MCF 10A (cell line): Measurements from ENCODE around the gene MED27. TPM values are rescaled to one million over a fixed set of nuclear protein-coding genes. Genes with fewer than 3 reads are reported as not detected.
"Not testable (repeated sequence)": the region's sequence is repeated elsewhere in the genome, so short reads cannot be mapped to it uniquely, and the experiment has no call there.

ENCODE experiments used
- BruUV-seq: library from RNA; stranded (reverse); fragments of 400-500 nt; replicated peaks from 2 replicates; lab custom pipeline; 2021; lab: Mats Ljungman, UMichigan
- CTCF ChIA-PET: fragments of 300-600 bp; sonication (Branson Sonifier 250); formaldehyde crosslinking; extraction: SDS; loops from one replicate; lab custom pipeline; 2021; ENCODE audit warnings: antibody characterized with exemption, inconsistent platforms; lab: Yijun Ruan, JAX
- POLR2A ChIA-PET: fragments of 300-600, 350-650 bp; sonication (Branson Sonifier 250); formaldehyde crosslinking; extraction: SDS; loops from one replicate; lab custom pipeline; 2020; ENCODE audit warnings: antibody characterized with exemption, inconsistent platforms; lab: Yijun Ruan, JAX
- DNase-seq: peaks from one replicate; pipeline ENCODE4 v3.0.0-alpha.2; 2018; ENCODE audit not compliant: unreplicated experiment
- H3K27ac Mint-ChIP-seq: one replicate; pipeline ENCODE4 v1.8.0; 2022; ENCODE audit warnings: mild to moderate bottlenecking, low read depth, mixed read lengths; ENCODE audit not compliant: unreplicated experiment
- H3K27me3 Mint-ChIP-seq: one replicate; pipeline ENCODE4 v1.8.0; 2022; ENCODE audit warnings: mixed read lengths; ENCODE audit not compliant: insufficient read depth, unreplicated experiment
- H3K36me3 Mint-ChIP-seq: one replicate; pipeline ENCODE4 v1.8.0; 2022; ENCODE audit warnings: mild to moderate bottlenecking, moderate library complexity, mixed read lengths; ENCODE audit not compliant: insufficient read depth, unreplicated experiment
- H3K4me1 Mint-ChIP-seq: one replicate; pipeline ENCODE4 v1.8.0; 2022; ENCODE audit warnings: mixed read lengths; ENCODE audit not compliant: insufficient read depth, unreplicated experiment
- H3K4me3 Mint-ChIP-seq: one replicate; pipeline ENCODE4 v1.8.0; 2022; ENCODE audit warnings: mild to moderate bottlenecking, moderate library complexity, mixed read lengths; ENCODE audit not compliant: unreplicated experiment
- H3K9me3 Mint-ChIP-seq: one replicate; pipeline ENCODE4 v1.8.0; 2022; ENCODE audit warnings: mixed read lengths; ENCODE audit not compliant: unreplicated experiment
- CTCF ChIP-seq: fragments of 200-600 bp; IDR thresholded peaks from one replicate; pipeline ENCODE4 v1.8.0; 2022; ENCODE audit warnings: antibody characterized with exemption, mild to moderate bottlenecking; ENCODE audit not compliant: unreplicated experiment
- intact Hi-C: fragments of 100-400 bp; cut with micrococcal nuclease; formaldehyde crosslinking; loops from 2 replicates; pipeline ENCODE4 v1.14.1; 2022
- total RNA-seq: library from RNA; stranded (reverse); gene quantifications from 2 replicates; pipeline ENCODE4 v1.2.3, GENCODE V29; 2022

The MED27 gene
- total RNA-seq, 1 experiment from 2014 or later, result 34.3 TPM

- intact Hi-C loops, result no loop called here
- Mint-ChIP-seq H3K27ac (no peak overlapping the region), H3K36me3 (peaks cover 6% of the 10 kb centered on the region), H3K4me3 (no peak overlapping the region), H3K27me3 (no peaks in the 10 kb centered on the region), H3K4me1 (peaks cover 31% of the 10 kb centered on the region), H3K9me3 (no peaks in the 10 kb centered on the region)
- no peak for TF ChIP-seq CTCF
- DNase-seq, result no peak
- POLR2A ChIA-PET, result interaction anchor here (0.7 to 1.1 kb wide), 2 partner anchors 18 to 68 kb away, joined by 3 read pairs; partner anchors contain the start of gene MED27
- CTCF ChIA-PET, result interaction anchor here (0.6 to 1.0 kb wide), 3 partner anchors 9 to 65 kb away, joined by 3 to 4 read pairs (median 3); no protein-coding TSS in a partner anchor
- BruUV-seq, result no TSS peak
Measured at GRCh38 chr9:132011309-132011708, 68.4 kb downstream of the MED27 start.

GRCh38 chr9:132010201-132010600, 69.5 kb downstream of the MED27 start:
- peaks cover 33% of the 10 kb centered on the region for H3K4me1 Mint-ChIP-seq
- intact Hi-C loops, H3K27ac Mint-ChIP-seq, H3K4me3 Mint-ChIP-seq, CTCF ChIA-PET, H3K27me3 Mint-ChIP-seq, DNase-seq, BruUV-seq, H3K9me3 Mint-ChIP-seq, H3K36me3 Mint-ChIP-seq: not testable (repeated sequence)
- POLR2A ChIA-PET, result interaction anchor here (1.2 kb wide), 1 partner anchor 17 kb away, joined by 3 read pairs; no protein-coding TSS in a partner anchor

- DNase-seq, result peak; percentile 47
- CTCF ChIA-PET, result no interaction called here
- no peak overlapping the region for H3K4me3 Mint-ChIP-seq
Measured at GRCh38 chr9:132008855-132009812, 70.5 kb downstream of the MED27 start.

GRCh38 chr9:132008184-132008803, 71.4 kb downstream of the MED27 start:
- CTCF ChIA-PET, result interaction anchor here (0.6 to 1.3 kb wide), 3 partner anchors 19 to 249 kb away, joined by 3 to 4 read pairs (median 3); no protein-coding TSS in a partner anchor
- H3K4me1 Mint-ChIP-seq, result peaks cover 33% of the 10 kb centered on the region
- peak overlapping the region; percentile 19 for H3K27ac Mint-ChIP-seq
- intact Hi-C loops, result no loop called here
- H3K4me3 Mint-ChIP-seq, result no peak overlapping the region
- DNase-seq, result peak; percentile 49
- no peaks in the 10 kb centered on the region for H3K27me3 Mint-ChIP-seq
- peaks cover 6% of the 10 kb centered on the region for H3K36me3 Mint-ChIP-seq
- no peaks in the 10 kb centered on the region for H3K9me3 Mint-ChIP-seq
- BruUV-seq, result no TSS peak
- POLR2A ChIA-PET, result interaction anchor here (0.7 to 1.7 kb wide), 4 partner anchors 11 to 70 kb away, joined by 3 to 4 read pairs (median 4); no protein-coding TSS in a partner anchor
- no peak for TF ChIP-seq CTCF

More at GRCh38 chr9:132008855-132009812, 70.5 kb downstream of the MED27 start:
- H3K27ac Mint-ChIP-seq, result peak overlapping the region; percentile 19
- H3K27me3 Mint-ChIP-seq, result no peaks in the 10 kb centered on the region
- H3K36me3 Mint-ChIP-seq, result peaks cover 6% of the 10 kb centered on the region
- POLR2A ChIA-PET, result interaction anchor here (1.0 to 1.7 kb wide), 3 partner anchors 11 to 69 kb away, joined by 3 to 4 read pairs (median 3); no protein-coding TSS in a partner anchor
- no peaks in the 10 kb centered on the region for H3K9me3 Mint-ChIP-seq
- intact Hi-C loops, result no loop called here
- BruUV-seq, result no TSS peak
- no peak for TF ChIP-seq CTCF
- peaks cover 33% of the 10 kb centered on the region for H3K4me1 Mint-ChIP-seq
